NCI-H1930 (cell line): ENCODE measurements around the gene MYO7A.

Experiments used
- DNase-seq, 2 experiments: peaks; one replicate each; lab custom pipeline; 2025; lab: John Stamatoyannopoulos, UW

MYO7A gene

GRCh38 chr11:77146261-77147035 lies 18.4 kb downstream of the MYO7A start:
- DNase-seq, result no peak

- no peak for DNase-seq
Observed at GRCh38 chr11:77147036-77147315, 18.9 kb downstream of the MYO7A start.

DNA sequence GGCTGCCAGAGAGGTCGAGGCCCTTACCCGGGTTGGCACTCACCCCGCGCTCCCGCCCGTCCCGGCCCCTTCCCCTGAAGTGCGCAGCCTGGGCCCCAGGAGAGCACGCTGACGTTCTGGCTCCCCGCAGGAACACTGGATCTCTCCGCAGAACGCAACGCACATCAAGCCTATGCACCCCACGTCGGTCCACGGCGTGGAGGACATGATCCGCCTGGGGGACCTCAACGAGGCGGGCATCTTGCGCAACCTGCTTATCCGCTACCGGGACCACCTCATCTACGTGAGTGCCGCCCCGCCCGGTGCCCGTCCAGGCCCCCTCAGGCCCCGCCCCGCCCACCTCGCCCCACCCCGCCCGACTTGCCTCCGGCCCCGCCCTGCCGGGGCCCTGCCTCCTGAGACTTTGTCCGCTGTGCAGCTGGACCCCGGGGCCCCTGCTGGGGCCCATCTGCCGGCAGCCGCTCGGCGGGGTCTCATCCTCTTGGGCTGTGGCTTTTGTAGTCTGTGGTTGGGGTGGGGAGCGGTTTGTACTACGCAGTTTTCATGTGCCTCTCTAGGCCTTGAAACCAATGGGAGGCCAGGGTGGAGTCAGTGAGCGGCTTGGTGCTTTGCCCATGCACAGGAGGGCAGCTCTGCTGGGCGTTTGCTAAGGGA lies 19.7 kb downstream of the MYO7A start:
- peak in 1 of 2 experiments; percentile 24 for DNase-seq

DNA sequence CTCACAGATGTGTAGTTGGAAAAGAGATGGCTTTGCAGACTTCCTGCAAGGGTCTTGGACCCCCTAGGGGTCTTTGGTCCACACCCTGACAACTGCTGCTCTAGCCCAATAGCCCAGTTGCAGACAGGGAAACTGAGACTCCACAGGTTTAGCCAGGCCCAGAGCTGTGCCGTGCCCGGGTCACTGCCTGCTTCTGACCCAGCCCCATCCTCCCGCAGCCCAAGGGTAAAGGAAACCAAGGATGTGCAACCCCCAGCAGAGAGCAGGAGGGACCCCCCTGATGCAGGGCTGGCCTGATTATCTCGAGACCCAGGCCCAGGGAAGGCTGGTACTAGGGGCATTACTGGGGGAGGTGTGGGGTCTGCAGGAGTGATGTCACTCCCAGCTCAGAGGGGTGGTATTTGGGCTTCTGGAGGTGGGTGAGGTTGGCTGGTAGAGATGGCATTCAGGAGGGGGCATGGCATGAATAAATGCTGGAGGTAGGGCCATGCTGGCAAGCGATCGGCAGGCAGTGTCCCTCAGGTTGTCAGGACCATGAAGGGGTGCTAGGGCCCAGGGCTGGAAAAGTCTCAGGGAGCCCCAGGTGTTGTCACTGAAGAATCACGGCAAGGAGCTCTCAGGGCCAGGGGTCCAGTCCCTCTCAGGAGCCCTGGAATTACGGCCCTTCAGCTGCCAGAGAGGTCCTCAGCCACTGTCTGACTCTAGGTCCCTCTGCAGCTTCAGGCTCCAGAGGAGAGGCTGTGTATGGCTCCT lies 21.1 kb downstream of the MYO7A start:
- DNase-seq, result no peak

DNA sequence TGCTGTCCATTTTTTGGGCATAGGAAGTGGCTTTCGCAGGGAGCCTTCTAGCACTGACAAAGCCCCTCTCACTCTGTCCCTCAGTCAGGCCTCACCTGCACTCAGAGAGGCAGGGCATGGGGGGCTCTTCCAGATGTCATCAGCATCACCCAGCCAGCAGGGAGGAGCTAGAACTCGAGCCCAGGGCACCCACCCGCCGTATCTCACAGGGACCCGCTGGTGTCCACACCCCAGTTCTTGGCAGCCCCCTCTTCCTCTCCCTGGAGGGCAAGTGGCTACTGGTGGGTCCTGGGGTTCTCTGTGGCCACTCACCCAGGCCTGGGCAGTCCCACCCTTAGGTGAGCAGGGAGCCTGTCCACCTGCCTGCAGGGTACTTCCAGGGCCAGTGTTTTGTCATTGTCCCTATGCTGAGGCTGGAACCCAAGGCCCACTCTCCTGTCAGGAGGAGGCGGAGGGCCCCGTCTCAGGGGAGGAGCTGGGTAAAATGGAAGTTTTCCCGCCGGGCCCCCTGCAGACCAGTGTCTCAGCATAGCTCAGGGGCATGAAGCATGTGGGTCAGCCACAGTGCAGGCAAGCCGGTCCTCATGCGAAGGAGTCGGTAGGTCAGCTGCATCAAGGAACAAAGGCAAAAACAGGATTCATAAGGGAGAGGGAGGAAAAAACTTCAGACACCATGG lies 21.8 kb downstream of the MYO7A start:
- no peak for DNase-seq

GRCh38 chr11:77150836-77151235 lies 22.8 kb downstream of the MYO7A start:
- DNase-seq, result no peak

GRCh38 chr11:77151804-77152509 lies 23.9 kb downstream of the MYO7A start:
- no peak for DNase-seq

GRCh38 chr11:77152846-77153245 lies 24.8 kb downstream of the MYO7A start:
- no peak for DNase-seq

- DNase-seq, result no peak
Observed at GRCh38 chr11:77153276-77154185, 25.5 kb downstream of the MYO7A start.

DNA sequence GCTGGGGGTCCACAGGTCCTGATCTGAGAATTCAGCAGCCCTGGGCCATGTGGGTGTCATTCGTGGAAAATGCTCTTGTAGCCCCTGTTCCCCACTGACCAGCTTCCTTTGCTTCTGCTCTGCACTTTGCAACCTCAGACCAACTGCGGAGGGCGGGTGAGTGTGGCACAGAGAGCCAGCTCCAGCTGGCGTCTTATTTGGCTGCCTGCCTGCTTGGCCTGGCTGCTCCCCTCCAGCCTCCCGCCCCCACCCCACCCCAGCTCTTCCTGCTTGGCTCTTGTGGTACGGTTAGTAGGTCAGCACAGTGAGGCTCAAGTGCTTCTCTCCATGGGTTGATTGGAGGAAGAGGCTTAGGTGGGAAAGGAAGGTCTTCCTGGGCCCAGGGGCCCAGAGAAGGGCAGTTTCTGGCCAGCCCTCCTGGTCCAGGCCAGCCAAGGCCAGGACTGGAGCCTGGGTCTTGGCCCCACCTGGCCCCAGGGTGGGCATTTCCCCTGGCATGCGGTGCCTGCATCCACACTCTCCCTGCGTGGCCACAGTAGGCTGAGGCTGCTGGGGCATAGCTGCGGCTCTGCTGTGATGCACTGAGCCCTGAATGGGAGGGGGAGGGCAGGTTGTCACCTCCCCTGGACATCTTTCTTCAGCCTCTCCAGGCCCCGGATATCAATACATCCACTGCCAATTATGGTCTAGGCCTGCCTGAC lies 26.5 kb downstream of the MYO7A start:
- no peak for DNase-seq

DNA sequence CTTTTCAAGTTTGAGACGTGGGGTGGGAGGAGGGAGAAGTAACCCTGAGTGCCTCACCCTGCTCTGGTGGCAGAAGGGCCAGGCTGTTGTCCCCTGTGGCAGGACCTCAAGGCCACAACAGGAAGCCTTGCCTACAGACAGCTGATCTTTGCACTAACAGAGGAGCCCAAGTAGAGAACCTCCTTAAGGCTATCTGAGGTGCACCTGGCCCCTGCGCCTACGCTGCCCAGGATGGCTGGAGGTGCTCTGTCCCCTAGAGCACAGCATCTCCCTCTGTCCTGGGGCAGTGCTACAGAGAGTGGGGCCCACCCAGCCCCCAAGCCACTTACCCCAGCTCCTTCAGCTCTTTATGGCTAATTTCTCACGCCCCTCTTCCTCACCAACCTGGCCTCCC lies 27.0 kb downstream of the MYO7A start:
- no peak for DNase-seq

DNA sequence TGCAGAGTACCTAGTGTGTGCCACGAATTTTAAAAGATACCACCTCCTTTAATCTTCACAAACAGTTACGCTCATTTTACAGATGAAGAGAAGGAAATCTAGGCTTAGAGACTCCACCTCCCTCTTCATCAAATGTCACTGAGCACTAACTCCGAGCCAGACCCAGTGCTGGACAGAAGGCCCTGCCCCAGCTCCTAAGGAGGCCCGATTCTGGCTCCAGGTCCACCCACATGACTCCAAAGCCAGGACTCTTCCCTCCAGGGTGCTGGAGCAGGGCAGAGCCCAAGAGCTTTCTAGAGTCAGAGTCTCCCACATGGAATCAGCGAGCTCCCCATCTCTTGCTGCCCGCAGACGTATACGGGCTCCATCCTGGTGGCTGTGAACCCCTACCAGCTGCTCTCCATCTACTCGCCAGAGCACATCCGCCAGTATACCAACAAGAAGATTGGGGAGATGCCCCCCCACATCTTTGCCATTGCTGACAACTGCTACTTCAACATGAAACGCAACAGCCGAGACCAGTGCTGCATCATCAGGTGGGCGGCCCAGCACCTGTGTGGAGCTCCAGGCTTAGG lies 27.6 kb downstream of the MYO7A start:
- DNase-seq, result no peak

DNA sequence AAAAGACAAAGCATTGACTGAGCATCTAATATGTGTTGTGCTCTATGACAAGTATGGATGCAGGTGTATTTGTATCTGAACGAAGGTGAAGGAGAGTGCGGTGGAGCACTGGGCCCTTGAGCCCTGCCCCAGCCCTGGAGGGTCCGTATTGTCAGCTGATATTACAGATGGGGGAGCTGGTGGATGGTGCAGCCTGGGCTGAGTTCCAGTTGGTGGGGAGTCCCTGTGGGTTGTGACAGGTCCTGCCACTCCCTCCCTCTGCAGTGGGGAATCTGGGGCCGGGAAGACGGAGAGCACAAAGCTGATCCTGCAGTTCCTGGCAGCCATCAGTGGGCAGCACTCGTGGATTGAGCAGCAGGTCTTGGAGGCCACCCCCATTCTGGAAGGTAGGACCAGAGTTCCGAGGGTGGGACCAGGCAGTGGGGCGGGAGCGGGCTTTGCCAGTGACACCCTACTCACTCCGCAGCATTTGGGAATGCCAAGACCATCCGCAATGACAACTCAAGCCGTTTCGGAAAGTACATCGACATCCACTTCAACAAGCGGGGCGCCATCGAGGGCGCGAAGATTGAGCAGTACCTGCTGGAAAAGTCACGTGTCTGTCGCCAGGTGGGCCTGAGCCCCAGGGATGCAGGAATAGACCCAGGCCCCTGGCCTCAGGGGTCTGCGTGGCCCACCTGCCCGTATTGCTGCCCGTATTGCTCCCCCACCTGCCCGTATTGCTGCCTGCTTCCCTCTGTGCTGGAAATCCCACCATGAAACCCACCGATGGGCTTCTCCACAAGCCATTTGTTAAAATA lies 28.6 kb downstream of the MYO7A start:
- DNase-seq, result no peak

DNA sequence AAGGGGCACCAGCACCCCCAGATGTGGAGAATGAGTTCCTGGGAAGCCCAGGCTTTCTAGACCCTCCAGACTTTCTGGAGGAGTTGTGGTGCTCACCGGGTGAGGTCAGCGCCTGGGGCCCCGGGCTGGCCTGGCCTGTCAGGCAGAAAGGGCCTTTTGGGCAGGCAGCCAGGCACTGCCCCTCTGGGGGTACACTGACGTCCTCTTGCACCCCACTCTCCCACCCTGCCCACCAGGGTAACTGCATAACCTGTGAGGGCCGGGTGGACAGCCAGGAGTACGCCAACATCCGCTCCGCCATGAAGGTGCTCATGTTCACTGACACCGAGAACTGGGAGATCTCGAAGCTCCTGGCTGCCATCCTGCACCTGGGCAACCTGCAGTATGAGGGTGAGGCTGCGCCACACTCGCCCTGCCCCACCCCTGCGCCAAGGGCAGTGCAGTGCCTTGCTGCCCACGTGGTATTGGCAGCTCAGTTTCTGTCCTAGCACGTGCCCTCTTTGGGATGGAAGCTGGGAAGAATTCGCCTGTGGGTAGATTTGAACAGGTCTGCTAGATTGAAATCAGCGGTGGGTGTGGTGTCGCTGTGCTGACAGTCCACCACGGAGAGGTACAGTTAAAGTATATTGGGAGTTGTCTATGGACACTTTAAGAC lies 30.1 kb downstream of the MYO7A start:
- DNase-seq, result no peak

GRCh38 chr11:77159219-77159936 lies 31.3 kb downstream of the MYO7A start:
- no peak for DNase-seq

DNA sequence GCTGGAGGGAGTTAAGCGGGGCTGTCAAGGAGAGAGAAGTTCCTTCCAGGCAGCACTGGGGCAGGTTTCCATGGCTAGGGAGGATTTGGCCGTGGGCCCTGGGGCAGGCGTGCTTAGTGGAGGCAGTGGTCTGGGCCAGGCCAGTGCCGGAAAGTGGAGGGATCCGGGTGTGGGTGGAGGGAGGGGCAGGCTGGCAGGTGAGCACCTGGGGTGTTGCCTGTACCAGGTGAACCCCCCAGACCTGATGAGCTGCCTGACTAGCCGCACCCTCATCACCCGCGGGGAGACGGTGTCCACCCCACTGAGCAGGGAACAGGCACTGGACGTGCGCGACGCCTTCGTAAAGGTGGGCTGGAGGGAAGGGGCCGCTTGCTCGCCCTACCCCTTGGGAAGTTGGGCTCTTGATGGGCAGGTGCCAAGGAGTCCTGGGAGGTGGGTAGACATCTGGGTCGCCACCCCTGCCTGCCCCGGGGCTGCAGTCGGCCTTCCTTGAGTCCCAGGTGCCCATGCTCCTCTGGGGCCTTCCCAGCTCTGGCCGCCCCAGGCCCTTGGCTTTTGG lies 32.0 kb downstream of the MYO7A start:
- DNase-seq, result no peak

DNA sequence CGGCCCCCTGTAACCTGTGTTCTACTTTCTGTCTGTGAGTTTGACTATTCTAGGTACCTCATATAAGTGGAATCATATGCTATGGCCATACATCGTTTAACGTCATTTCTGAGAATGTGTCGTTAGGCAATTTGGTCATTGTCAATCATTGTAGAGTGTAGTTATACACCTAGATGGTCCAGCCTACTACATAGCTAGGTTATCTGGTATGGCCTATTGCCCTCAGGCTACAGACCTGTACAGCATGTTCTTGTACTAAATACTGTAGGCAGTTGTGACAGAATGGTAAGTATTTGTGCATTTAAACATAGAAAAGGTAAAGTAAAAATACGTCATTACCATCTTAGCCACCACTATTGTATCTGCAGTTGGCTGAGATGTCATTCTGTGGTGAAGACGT lies 35.2 kb downstream of the MYO7A start:
- no peak for DNase-seq

DNA sequence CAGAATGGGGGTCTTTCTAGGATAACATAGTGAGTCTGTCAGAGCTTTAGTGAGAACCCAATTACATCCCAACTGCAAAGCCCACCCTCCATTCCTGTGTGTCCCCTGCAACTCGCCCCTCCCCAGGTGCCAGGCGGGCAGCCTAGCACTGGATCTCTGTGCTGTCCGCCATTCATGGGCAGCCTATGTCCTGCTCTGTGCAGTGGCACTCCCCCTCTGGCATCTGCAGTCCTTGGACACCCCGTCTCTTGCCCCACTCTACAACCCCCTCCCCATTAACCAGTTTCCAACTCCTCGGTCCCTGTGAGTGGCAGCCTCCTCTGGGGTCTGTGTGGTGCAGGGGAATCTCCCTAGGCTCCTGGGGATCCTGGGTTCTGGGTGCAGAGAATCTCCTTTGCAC lies 37.0 kb downstream of the MYO7A start:
- no peak for DNase-seq
